HepG2 (cell line): Measurements from ENCODE around the gene CCDC6. TPM values are rescaled to one million over a fixed set of nuclear protein-coding genes. Genes with fewer than 3 reads are reported as not detected.
A peak's percentile ranks its signal among the peaks of the same experiment; 100 is the strongest.

ENCODE experiments used
- ATAC-seq: fragments of 200-7000 bp; cut with Tn5 transposase; 3 replicates; pipeline ENCODE4 v1.9.1; 2020; ENCODE audit warnings: mild to moderate bottlenecking, moderate library complexity
- BruUV-seq: library from RNA; stranded (reverse); fragments of 400-500 nt; replicated peaks from 2 replicates; lab custom pipeline; 2021; lab: Mats Ljungman, UMichigan
- CTCF ChIA-PET: fragments of 300-600 bp; formaldehyde crosslinking; extraction: SDS; loops from one replicate; lab custom pipeline; 2021; ENCODE audit warnings: low total read pairs, inconsistent platforms, low intra/inter-chr PET ratio; lab: Yijun Ruan, JAX
- POLR2A ChIA-PET: fragments of 350-600 bp; sonication (Branson Sonifier 250); formaldehyde crosslinking; loops from one replicate; lab custom pipeline; 2020; ENCODE audit warnings: antibody characterized with exemption, inconsistent platforms; lab: Yijun Ruan, JAX
- DNase-seq: peaks from one replicate; pipeline ENCODE4 v3.0.0-alpha.2; 2015; ENCODE audit warnings: low spot score
- FAIRE-seq: peaks from 3 replicates; lab custom pipeline; 2011; peaks lifted over from hg19 to GRCh38; lab: Jason Lieb, UNC
- H2AFZ ChIP-seq: one replicate; pipeline ENCODE4 v1.6.1; 2011; ENCODE audit warnings: low read length, inconsistent platforms
- H3K27ac ChIP-seq: fragments of 300-600 bp; 3 replicates; pipeline ENCODE4 v1.8.0; 2011; ENCODE audit warnings: mixed run types, mild to moderate bottlenecking, mixed read lengths, low read length, inconsistent platforms; ENCODE audit not compliant: insufficient read depth; ENCODE audit errors: extremely low read length
- H3K27me3 ChIP-seq, 2 experiments: fragments of 200-600 bp in 1 of 2; 2 replicates in 1 of 2; 3 replicates in 1 of 2; pipeline versions ENCODE4 v1.6.0 to v1.8.0; 2011; ENCODE audit warnings: low read length in 2 of 2, mild to moderate bottlenecking in 2 of 2, moderate library complexity in 2 of 2, inconsistent platforms in 1 of 2; ENCODE audit not compliant: insufficient read depth in 2 of 2, control insufficient read depth in 1 of 2
- H3K36me3 ChIP-seq, 2 experiments: fragments of 200-600 bp in 1 of 2; replicated peaks in 1 of 2; 2 replicates in 1 of 2; 3 replicates in 1 of 2; pipeline versions ENCODE4 v1.5.1 to v1.8.0; 2011; ENCODE audit warnings: low read length in 2 of 2, inconsistent platforms in 1 of 2; ENCODE audit not compliant: insufficient read depth in 2 of 2, control insufficient read depth in 1 of 2
- H3K4me1 ChIP-seq: 2 replicates; pipeline ENCODE4 v1.5.1; 2012; ENCODE audit warnings: low read length, inconsistent platforms; ENCODE audit not compliant: insufficient read depth
- H3K4me2 ChIP-seq: 2 replicates; pipeline ENCODE4 v1.6.0; 2011; ENCODE audit warnings: low read depth, low read length, inconsistent platforms
- H3K4me3 ChIP-seq, 3 experiments: fragments of 200-600 bp in 1 of 3; sonication (generic), shearing (Covaris generic) in 1 of 3; replicated peaks in 1 of 3; 2 replicates each; pipeline ENCODE4 v1.5.1; 2011 to 2016; ENCODE audit warnings: low read length in 3 of 3, inconsistent platforms in 2 of 3, low read depth in 2 of 3, mild to moderate bottlenecking in 2 of 3, control low read depth in 1 of 3, mixed read lengths in 1 of 3; ENCODE audit not compliant: insufficient read depth in 1 of 3
- H3K79me2 ChIP-seq: one replicate; pipeline ENCODE4 v1.6.1; 2011; ENCODE audit warnings: low read length, inconsistent platforms; ENCODE audit not compliant: insufficient read depth
- H3K9ac ChIP-seq: 2 replicates; pipeline ENCODE4 v1.6.0; 2011; ENCODE audit warnings: mild to moderate bottlenecking, low read depth, low read length, inconsistent platforms; ENCODE audit not compliant: insufficient read depth
- H3K9me3 ChIP-seq: 2 replicates; pipeline ENCODE4 v1.5.1; 2012; ENCODE audit warnings: mild to moderate bottlenecking, low read length
- H4K20me1 ChIP-seq: 2 replicates; pipeline ENCODE4 v1.6.0; 2011; ENCODE audit warnings: inconsistent platforms, mild to moderate bottlenecking, low read length, moderate library complexity; ENCODE audit not compliant: insufficient read depth
- HMGA1 ChIP-seq: sonication (generic); formaldehyde crosslinking; conservative IDR thresholded peaks from 2 replicates; pipeline ENCODE4 v1.4.0; 2020; ENCODE audit warnings: missing genetic modification reagents
- MTA1 ChIP-seq: sonication (generic); formaldehyde crosslinking; IDR thresholded peaks from 2 replicates; pipeline ENCODE4 v1.4.0; 2020; ENCODE audit warnings: missing genetic modification reagents, mild to moderate bottlenecking, borderline replicate concordance
- POLR2G ChIP-seq: fragments of 200-400 bp; formaldehyde crosslinking; IDR thresholded peaks from 2 replicates; pipeline ENCODE4 v1.6.1; 2018; ENCODE audit warnings: mild to moderate bottlenecking, low read depth, low read length, moderate library complexity
- PRMT3 ChIP-seq: sonication (generic); formaldehyde crosslinking; IDR thresholded peaks from 2 replicates; pipeline ENCODE4 v1.8.1; 2022; ENCODE audit warnings: low read depth, mild to moderate bottlenecking, moderate library complexity, missing genetic modification reagents, borderline replicate concordance
- RBM39 ChIP-seq: fragments of 200-400 bp; formaldehyde crosslinking; IDR thresholded peaks from one replicate; pipeline ENCODE4 v1.6.1; 2018; ENCODE audit warnings: antibody characterized with exemption, mild to moderate bottlenecking, low read depth, low read length; ENCODE audit not compliant: poor library complexity, severe bottlenecking
- SAFB2 ChIP-seq: sonication (generic); formaldehyde crosslinking; IDR thresholded peaks from 2 replicates; pipeline ENCODE4 v1.5.1; 2020; ENCODE audit warnings: missing genetic modification reagents, low read depth, mild to moderate bottlenecking, borderline replicate concordance
- SNAPC4 ChIP-seq: sonication (generic); formaldehyde crosslinking; IDR thresholded peaks from 2 replicates; pipeline ENCODE4 v1.4.0; 2020; ENCODE audit warnings: mild to moderate bottlenecking, missing genetic modification reagents
- SP1 ChIP-seq, 2 experiments: fragments of 450-650 bp in 1 of 2; sonication (generic) in 1 of 2; formaldehyde crosslinking in 1 of 2; IDR thresholded peaks; 2 replicates each; pipeline versions ENCODE4 v1.4.0 to v1.6.1; 2016 to 2020; ENCODE audit warnings: missing genetic modification reagents in 1 of 2
- SPEN ChIP-seq: sonication (generic); formaldehyde crosslinking; IDR thresholded peaks from 2 replicates; pipeline ENCODE4 v1.5.1; 2020; ENCODE audit warnings: low read depth, mild to moderate bottlenecking, missing genetic modification reagents
- U2AF1 ChIP-seq: fragments of 200-400 bp; formaldehyde crosslinking; optimal IDR thresholded peaks from 2 replicates; pipeline ENCODE3; 2017; ENCODE audit warnings: mild to moderate bottlenecking, low read depth, low read length
- YY1 ChIP-seq: IDR thresholded peaks from 2 replicates; pipeline ENCODE4 v1.6.1; 2011; ENCODE audit warnings: low read length, low read depth, moderate library complexity, mild to moderate bottlenecking; ENCODE audit not compliant: insufficient read depth, insufficient replicate concordance
- ZBTB14 ChIP-seq: sonication (generic); formaldehyde crosslinking; IDR thresholded peaks from 2 replicates; pipeline ENCODE4 v1.4.0; 2020; ENCODE audit warnings: missing genetic modification reagents
- ZNF234 ChIP-seq: sonication (generic); formaldehyde crosslinking; conservative IDR thresholded peaks from 2 replicates; pipeline ENCODE4 v1.5.1; 2020; ENCODE audit warnings: mild to moderate bottlenecking, missing genetic modification reagents
- ZNF563 ChIP-seq: sonication (generic); formaldehyde crosslinking; IDR thresholded peaks from 2 replicates; pipeline ENCODE4 v1.8.0; 2022; ENCODE audit warnings: mild to moderate bottlenecking, moderate library complexity, missing genetic modification reagents
- WGBS: methylation state at CpG from one replicate; pipeline ENCODE4 v1.1.6; 2017; ENCODE audit warnings: low lambda C conversion rate; 5-methylcytosine and 5-hydroxymethylcytosine counted together
- in situ Hi-C: cut with HindIII; loops from 2 replicates; pipeline ENCODE4 v1.10.0; 2017; ENCODE audit warnings: low pct_unique_long_range_greater_than_20kb; ENCODE audit not compliant: extremely low pct_ligation_motif_present
- intact Hi-C: fragments of 100-400 bp; cut with micrococcal nuclease; formaldehyde crosslinking; loops from one replicate; pipeline ENCODE4 v1.10.0; 2022; ENCODE audit not compliant: unreplicated experiment
- polyA plus RNA-seq, 8 experiments: library from polyadenylated mRNA; depleted of rRNA in 3 of 8; stranded (reverse) in 7 of 8; unstranded in 1 of 8; fragments of >200 nt; fragmentation: Illumina TruSeq in 4 of 8; extraction: Trizol in 4 of 8; gene quantifications; 2 replicates each; pipeline versions ENCODE4 v1.2.1 to v1.2.3, GENCODE V29; 2011 to 2016; ENCODE audit warnings: low read depth in 4 of 8, missing spikeins in 1 of 8, mixed read lengths in 1 of 8; ENCODE audit not compliant: insufficient read depth in 1 of 8
- total RNA-seq, 5 experiments: library from RNA; depleted of rRNA; stranded (reverse); fragments of >200 nt; fragmentation: Illumina TruSeq; extraction: Trizol; gene quantifications; 2 replicates each; pipeline ENCODE4 v1.2.3, GENCODE V29; 2016; ENCODE audit warnings: low read depth in 1 of 5
- TF ChIP-seq, protein P1 (sequence below): conservative IDR thresholded peaks from 2 replicates; pipeline ENCODE4 v1.6.1; 2018; ENCODE audit warnings: missing genetic modification reagents

Gene CCDC6
- total and polyA plus RNA-seq, 2 of the 13 experiments (the other 11 are each of a cell fraction or from before 2014, with no cell fraction given), result 17.9 to 18.3 TPM

- ChIA-PET CTCF (no interaction called here), POLR2A (interaction anchor here (0.9 to 2.7 kb wide), 2 partner anchors 10 to 27 kb away, joined by 3 to 19 read pairs; no protein-coding TSS in a partner anchor)
- H4K20me1 ChIP-seq, result peaks cover 14% of the 10 kb centered on the region
- in situ Hi-C loops, result no loop called here
- H3K79me2 ChIP-seq, result peaks cover 58% of the 10 kb centered on the region
- no peak for FAIRE-seq
- peak overlapping the region; percentile 94 to 100 (median 97) for H3K4me3 ChIP-seq
- 4% methylated on average over 14 of the region's 23 CpGs for WGBS
- peak overlapping the region; percentile 91 for H3K9ac ChIP-seq
- BruUV-seq, result no TSS peak
- ATAC-seq, result peak; percentile 28
- peaks cover 66% of the 10 kb centered on the region for H3K4me1 ChIP-seq
- peak overlapping the region; percentile 95 for H3K4me2 ChIP-seq
- no peaks in the 10 kb centered on the region; a peak in 1 of 5 replicates for H3K36me3 ChIP-seq
- H3K27ac ChIP-seq, result peak overlapping the region; percentile 90
- no peaks in the 10 kb centered on the region; a peak in 1 of 5 replicates for H3K27me3 ChIP-seq
- no peaks in the 10 kb centered on the region for H3K9me3 ChIP-seq
- peak overlapping the region; percentile 49 for H2AFZ ChIP-seq
- DNase-seq, result no peak
- intact Hi-C loops, result loop anchor here (5.0 kb wide), 2 partner anchors 67 to 127 kb away; no protein-coding TSS in a partner anchor
- TF ChIP-seq MTA1 (no peak), RBM39 (peak; percentile 16), SAFB2 (peak; percentile 58; the same call in 1 of the 2 replicates), SNAPC4 (0 out of 2 replicates have a peak, but pooled peaks have one; percentile 5), HMGA1 (CRISPR knock-in tag) (no peak), SPEN (CRISPR knock-in tag) (0 out of 2 replicates have a peak, but pooled peaks have one; percentile 36), SP1 (IDR thresholded peaks at IDR 0.05) (no peak), SP1 (CRISPR knock-in tag; IDR thresholded peaks at IDR 0.05) (no peak), PRMT3 (CRISPR knock-in tag) (no peak), ZNF234 (CRISPR knock-in tag) (no peak), ZBTB14 (CRISPR knock-in tag) (no peak), ZNF563 (0 out of 2 replicates have a peak, but pooled peaks have one; percentile 2), YY1 (no peak), POLR2G (no peak), U2AF1 (peak; percentile 47)
- TF ChIP-seq, protein P1, sequence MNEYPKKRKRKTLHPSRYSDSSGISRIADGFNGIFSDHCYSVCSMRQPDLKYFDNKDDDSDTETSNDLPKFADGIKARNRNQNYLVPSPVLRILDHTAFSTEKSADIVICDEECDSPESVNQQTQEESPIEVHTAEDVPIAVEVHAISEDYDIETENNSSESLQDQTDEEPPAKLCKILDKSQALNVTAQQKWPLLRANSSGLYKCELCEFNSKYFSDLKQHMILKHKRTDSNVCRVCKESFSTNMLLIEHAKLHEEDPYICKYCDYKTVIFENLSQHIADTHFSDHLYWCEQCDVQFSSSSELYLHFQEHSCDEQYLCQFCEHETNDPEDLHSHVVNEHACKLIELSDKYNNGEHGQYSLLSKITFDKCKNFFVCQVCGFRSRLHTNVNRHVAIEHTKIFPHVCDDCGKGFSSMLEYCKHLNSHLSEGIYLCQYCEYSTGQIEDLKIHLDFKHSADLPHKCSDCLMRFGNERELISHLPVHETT (CRISPR knock-in tag), result no peak
These were observed 1.2 kb downstream of the CCDC6 start for GRCh38 chr10:59905066-59905730.
